ENCODE data around the gene GRAMD1B.

The GRAMD1B gene

DNA sequence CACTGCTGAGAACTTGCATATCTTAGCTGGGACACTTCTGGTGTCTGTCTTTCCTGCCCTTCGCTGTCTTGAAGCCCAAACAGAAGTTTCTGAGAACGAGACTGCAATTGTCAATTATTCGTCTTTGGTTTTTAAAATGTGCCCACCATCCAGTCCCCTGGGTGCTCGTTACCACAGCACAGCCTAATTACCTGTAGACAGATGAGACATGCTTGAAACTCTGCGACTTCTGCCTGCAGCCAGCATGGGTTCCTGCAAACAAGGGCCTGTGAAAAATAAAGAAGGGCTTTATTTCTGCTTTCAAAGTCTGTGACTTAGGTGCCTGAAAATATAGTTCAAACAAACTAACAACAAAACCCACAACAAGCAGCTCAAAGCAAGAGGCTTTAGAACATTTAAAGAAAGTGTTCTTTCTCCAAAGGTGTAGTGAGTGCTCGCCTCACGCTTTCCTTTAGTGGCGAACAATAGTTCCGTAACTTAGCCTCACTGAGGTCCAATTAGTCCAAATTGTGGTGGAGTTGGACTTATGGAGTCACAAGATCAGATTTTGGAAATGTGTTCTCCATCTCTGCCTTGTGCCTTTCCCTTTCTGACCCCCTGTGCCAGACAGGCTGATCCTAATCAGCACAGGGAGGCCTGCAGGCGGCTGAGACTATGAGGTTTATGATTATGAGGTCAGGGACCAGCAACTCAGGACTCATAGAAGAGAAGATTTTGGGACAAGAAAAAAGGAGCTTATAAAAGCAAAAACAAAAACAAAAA is 20.4 kb upstream of the GRAMD1B start:
- DNase-seq (ENCODE audit: low spot score), result no peak

DNA sequence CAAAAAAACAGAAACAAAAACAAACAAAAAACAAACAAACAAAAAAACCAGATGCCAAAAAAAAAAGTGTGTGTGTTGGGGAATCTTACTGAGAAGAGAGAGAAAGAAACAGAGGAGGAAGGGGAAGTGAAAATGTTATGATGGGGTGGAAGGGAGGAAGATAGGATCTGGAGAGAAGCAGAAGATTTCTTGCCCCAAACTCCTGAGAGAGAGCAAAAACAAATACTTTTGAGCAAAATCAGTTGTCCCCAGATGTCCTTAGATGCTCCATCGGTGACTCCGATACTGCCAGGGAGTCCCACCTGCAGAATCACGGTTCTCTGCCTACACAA is 19.9 kb upstream of the GRAMD1B start:
- DNase-seq (ENCODE audit: low spot score), result no peak

DNA sequence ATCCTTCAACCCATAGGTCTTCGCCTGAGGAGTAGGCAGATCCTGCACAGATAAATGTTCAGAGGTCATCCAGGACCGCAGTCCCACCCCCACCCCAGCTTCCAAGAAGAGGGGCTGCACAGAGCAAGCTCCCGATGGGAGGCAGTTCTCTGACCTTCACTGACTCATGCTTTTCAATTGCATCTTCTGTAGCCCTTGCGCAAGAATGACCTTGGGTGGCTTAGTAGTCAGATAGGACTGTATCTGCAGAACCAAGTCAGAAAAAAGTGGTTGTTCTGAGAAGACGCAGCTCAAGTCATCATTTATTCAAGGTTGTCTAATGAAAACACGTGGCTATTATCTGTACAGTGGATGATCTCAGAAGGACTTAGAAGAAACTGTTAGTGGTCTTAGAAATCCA is 16.4 kb upstream of the GRAMD1B start:
- no peak for DNase-seq (ENCODE audit: low spot score)

DNA sequence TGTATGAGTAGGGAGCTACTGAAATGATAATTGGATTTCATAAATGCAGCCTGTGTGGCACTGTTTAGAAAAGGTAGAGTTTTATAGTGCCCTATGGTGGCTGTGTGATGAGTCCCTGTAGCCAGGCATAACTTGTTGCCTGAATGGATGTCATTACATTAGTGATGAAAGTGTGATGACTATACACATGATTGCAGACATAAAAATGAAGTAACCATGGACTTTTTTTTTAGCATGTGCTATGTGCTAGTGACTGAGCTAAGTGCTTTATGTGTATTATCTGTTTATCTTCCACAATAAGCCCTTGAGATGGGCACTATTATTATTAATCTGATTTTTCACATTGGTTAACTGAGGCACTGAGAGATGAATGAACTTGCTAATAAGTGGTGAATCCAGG is 13.5 kb upstream of the GRAMD1B start:
- DNase-seq (ENCODE audit: low spot score), result no peak

DNA sequence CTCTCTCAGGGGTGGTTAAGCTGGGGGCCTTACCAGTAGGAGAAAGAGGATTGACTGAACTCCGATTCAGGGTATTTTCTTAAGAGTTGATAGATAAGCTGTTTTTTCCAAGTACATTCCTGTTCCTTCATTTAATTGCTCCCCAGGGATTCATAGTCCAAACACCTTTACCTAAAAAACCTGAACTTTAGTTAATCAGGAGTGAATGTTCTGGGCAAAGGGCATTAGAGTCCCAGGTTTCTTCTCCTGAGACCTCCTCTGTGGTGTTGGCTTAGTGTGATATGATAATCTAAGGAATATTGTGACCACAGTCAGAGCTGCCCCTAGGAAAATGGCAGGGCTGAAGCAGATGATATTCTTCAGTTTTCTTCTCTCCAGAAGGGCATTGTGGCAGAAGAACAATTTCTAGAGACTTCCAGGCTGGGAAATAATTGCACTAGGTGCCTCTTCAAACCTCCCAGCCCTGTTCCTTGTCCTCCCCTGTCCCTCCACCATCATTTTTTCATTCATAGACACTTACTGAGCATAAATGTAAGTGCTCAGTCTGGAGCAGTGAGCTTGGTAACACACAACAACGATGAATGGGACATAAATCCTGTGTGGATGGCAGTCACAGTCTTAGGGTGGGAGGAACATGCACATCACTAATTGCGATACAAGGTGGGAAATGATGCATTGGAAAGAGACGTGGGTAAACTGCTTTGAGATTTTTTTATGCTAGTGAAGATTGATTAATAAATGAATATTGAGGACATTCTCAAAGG is 11.5 kb upstream of the GRAMD1B start:
- no peak for DNase-seq (ENCODE audit: low spot score)

DNA sequence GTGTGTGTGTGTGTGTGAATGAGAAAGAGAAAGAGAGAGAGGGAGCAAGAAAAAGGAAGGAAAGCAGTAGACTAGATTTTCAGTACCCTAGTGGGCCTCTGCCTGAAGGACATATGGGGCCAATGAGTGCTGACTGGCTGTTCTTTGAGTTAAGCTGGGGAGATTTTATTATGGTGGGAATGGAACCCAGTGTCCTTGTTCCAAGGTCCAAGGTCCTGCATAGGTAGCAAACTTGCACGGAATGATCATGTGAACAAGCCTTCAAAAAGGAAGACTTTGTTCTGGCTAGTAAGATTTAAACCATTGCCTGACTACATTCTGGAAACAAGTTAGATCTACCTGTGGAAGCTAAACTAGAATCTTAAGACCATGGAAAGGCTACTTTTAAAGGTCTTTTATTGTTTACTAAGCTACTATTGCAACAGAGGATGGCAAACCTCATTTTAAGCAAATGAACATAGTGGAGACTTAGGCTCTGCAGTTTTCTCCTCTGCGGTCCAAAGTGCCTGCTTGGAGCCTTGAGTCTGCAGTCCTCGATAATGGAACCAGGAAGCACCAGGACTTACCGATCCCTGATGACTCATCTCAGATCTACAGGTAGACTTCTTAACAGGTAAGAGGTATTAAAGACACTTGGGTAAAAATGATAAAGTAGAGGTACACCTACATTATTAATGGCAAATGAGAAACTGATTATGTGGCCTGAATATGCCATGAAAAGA is 10.2 kb upstream of the GRAMD1B start:
- DNase-seq (ENCODE audit: low spot score), result no peak

DNA sequence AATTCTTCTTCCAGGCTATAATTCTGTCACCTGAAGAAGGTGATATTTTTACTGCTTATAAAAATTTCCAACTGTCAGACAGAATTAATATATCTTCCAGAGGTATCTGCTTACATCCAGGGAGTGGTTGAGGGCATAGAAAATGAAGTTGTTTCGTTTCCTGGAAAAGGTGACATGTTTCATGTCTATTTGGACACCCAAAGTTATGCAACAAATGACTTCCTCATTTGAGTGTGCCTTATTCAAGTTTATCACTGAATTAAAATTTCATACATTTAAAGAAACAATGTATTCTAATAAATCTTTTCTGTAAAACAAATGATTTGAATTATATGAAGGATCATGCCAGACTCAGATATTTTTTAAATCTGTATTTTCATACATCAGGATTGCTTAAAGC is 8.5 kb upstream of the GRAMD1B start:
- no peak for DNase-seq (ENCODE audit: low spot score)

DNA sequence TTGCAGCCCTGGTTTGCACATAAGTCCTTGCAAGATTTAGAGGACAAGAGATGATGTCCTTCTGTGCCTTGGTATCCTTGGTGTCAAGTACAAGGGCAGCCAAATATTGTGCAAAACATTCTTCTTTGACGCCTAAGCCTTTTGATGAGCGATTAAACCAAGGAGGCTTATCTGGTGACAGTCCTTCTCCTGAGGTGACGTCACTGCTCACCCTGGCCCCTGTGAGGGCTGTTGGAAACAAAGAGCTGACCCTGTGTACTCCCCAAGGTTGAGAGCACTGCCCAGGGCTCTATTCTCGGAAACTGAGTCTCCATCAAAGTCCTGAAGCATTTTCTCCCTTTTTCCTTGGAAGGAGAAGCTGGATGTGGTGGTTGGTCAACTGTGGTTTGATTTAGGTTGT is 4.7 kb upstream of the GRAMD1B start:
- DNase-seq (ENCODE audit: low spot score), result no peak

DNA sequence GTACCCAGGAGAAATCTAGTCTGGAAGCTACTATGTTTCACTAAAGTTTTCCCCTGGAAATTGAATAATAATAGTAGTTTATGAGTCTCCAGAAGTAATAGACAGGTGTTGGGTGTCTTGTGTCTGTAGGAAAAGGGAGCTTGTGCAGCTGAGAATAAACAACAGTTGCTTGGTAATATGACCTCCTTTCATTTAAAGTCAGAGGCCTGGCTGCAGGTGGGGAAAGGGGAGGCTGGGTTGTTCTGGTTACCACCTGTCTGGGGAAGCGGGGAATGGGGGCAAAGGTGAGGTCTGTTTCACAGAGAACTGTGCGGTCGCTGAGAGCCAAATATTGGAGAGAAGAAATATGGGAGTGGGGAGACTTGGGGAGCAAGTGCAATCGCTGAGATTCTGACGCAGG is 3.3 kb upstream of the GRAMD1B start:
- DNase-seq (ENCODE audit: low spot score), result no peak

DNA sequence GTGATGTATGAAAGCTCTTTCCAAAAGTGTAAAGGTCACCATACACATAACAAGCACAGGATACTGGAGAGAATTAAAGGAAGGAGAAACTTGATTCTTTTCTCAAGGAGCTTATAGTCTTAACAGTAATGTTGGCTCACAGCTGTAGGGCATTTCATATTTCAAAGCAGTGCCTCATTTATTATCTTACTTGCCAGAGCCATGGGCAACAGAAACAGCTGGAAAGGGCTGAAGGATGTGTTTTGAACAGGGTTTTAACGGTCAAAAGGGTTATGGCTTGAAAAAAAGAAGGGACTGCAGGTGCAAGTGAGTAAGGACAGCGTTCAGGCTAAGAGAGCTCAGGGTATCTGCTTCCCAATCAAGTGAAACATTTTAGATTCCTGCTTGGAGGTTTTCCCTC is 2.7 kb upstream of the GRAMD1B start:
- no peak for DNase-seq (ENCODE audit: low spot score)

DNA sequence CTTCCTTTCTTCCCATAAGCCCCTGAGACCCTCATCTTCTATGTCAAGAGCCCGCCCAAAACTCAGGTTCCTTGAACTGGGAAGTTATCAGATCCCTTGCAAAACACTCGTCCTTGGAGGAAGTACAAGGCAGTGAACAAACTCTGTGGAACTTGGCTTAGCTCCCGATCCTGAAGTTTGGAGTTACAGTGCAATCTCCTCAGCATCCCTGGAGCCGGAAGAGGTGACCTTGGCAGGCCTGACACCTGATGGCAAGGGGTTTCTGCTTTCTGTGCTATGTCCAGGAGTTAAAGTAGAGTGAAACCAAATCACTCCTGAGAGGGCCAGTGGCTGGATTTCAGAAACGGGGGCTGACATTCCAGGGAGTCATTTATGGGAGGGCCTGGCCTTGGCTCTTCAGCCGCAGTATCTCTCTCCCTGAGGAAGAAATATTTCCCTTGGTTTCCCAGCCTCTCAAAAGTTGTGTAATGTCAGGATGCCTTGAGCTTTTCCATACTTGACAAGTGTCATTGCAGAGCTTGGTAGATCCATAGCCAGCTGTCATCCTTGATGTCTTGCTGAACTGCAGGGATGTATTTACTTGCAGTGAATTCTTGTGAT is 1.9 kb upstream of the GRAMD1B start:
- DNase-seq (ENCODE audit: low spot score), result no peak

DNA sequence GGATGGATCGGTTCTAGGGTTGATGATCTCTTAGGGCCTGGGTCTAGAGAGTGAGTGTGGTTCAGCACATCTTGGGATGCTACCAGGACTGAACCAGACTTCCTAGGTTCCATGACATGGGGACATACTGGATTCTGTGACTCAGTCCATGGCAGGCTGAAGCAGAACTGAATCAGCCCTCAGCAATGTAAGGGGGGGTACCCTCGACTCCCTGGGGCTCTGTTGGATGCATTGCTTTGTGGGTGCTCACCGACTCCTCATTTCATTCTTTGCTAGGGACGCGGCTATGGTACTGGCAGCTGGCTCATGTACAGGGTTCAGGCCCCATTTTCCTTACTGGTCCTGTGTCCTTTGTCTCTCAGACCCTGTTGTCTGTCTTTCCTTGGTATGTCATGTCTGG is 733 bp upstream of the GRAMD1B start:
- no peak for DNase-seq (ENCODE audit: low spot score)

DNA sequence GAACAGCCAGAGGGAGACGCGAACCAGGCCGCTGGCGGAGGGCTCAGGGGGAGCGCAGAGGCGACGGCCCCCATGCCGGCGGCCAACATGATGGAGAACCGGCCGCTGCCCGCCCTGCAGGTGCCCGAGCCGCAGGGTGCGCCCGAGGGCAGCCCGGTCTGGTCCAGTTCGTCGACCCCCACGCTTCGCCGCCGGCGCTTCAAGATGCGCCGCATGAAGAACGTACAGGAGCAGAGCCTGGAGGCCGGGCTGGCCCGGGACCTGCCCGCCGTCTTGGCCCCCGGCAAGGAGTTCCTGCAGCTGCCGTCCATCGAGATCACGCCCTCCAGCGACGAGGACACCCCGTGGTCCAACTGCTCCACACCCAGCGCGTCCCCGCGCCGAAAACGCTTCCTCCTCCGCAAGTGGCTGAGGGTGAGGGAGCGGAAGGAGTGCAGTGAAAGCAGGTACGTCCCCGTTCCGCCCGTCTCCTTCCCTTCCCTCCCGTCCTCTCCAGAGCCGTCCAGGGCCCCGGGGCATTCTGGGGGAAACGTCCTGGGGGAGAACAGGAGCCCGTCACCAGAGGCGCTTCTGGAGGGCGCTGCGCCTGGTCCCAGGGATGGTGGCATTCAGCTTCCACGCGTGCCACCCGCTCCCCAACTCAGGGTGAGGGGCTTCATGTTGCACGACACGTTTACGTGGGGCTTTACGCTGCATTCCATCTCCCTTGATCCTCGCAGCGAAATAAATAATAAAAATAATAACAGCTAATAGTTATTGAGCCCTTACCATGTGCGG is 840 bp downstream of the GRAMD1B start:
- DNase-seq (ENCODE audit: low spot score), result no peak

DNA sequence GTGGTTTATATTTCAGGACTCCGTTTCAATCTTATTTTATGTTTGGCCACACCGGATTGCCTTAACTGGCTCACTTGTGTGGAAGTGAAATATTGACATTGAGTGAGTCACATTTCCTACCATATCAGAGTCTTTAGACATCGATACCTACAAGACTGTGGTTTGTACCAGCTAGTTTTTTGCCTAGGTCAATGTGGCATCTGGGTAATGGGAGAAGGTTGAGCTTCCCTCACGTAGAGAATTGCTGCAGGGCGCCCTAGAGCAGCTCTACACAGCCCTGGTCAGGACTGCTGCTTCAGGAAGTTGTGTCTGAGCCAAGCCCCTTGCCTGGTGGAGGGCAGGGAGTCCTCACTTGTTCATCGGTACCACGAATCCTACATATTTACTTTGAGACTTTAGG is 1.6 kb downstream of the GRAMD1B start:
- DNase-seq (ENCODE audit: low spot score), result no peak

DNA sequence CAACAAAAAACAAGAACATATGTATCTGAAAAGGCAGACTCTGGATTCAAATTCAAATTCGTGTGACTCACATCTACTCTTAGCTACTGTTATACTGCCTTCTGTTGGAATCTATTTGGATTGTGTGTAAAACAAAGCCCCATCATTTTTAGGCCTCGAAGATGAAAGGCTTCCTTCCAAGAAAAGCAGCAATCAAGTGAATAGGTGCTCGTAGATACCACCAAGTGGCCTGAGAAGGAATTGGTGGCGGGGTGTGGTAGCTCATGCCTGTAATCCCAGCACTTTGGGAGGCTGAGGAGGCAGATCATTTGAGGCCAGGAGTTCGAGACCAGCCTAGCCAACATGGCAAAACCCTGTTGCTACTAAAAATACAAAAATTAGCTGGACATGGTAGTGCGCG is 4.2 kb downstream of the GRAMD1B start:
- peak; percentile 76 for DNase-seq (ENCODE audit: low spot score)

DNA sequence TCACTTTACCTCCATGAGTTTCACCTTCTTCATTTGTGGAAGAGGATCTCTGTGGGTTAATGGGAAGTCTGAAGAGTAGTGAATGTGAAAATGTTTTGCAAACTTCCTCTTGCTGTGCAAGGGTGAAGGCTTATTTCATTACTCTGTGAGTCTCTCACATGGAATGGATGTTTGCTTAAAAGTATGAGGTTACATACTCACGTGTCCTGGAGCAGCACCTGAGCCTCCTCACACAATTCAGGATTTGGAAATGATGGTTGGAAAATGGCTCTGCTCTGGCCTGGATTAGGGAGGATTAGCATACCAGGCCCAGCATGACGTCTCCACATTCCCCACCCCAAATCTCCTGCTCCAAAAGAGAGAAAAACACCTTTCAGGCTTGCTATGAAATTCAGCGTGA is 4.8 kb downstream of the GRAMD1B start:
- DNase-seq (ENCODE audit: low spot score), result peak; percentile 80

DNA sequence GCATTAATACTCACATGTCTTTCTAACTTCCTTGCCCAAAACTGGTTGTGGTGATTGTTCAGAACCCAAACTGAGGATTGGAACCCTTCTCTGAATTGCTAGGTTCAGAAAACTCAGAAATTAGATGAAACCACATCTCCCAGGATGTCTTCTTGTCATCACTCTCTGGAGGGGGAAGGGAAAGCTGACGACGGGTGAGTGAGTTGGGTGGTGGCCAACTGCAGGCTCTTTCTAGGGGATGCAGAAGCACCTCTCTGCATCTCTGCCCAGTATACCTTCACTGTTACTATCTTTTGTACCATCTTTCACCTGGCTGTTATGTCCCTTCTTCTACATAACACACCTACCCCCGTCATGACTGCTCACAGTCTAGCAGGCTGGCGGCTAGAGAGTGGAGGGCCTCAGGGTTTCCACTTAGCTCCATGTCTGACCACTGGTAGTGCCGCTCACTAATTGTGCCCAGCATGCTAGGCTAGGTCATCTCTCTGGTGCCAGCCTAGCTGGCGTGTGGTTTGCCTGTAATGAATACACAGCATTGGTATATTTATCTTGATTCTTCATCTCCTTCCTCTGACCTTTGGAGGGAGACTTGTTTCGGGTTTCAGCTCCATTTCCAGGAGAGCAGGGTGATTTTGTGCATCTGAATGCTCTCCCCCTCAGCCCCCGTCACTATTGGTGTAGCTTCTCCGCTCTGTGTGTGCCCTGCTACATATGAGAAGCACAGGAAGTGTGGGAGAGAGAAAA is 7.3 kb downstream of the GRAMD1B start:
- no peak for DNase-seq (ENCODE audit: low spot score)

DNA sequence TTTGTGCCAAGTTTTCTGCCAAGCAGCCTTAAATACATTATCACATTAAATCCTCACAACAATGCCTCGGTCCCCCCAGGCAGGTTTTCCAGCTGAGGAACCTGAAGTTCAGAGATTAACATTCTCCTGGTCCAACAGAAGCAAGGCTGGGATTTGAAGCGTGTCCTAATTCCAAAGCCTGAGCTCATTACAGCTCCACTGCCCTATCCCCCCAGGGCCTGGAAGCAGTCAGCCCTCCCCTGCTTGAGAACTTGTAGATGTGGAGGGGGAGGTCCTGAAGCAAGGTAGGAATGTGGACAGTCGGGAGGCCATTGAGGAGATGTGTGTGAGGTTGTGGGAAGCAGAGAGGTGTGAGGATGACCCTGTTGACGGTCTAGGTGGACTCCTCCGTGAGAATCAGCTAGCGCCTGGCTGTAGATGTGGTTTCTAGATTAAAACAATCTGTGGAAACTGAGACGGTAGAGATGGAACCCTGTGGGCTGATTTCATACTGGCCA is 8.1 kb downstream of the GRAMD1B start:
- peak; percentile 46 for DNase-seq (ENCODE audit: low spot score)

DNA sequence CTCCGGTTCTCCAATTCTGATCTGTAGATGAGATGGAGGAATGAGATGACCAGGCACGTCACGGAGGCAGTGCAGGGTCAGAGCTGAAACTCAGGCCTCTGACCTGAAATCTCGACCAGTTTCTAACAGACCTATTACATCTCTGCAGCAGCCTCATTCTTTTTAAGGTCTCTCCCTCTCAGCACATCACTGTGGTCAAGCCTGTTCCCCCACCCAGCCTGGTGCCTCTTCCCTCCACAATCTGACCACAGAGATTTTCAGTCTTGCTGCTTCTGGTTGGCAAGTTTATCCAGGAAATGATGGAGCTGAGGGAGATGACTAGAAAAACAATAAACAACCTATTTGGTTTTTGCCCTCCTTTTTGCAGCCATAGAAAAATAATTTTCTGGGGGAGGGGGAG is 9.5 kb downstream of the GRAMD1B start:
- DNase-seq (ENCODE audit: low spot score), result no peak

DNA sequence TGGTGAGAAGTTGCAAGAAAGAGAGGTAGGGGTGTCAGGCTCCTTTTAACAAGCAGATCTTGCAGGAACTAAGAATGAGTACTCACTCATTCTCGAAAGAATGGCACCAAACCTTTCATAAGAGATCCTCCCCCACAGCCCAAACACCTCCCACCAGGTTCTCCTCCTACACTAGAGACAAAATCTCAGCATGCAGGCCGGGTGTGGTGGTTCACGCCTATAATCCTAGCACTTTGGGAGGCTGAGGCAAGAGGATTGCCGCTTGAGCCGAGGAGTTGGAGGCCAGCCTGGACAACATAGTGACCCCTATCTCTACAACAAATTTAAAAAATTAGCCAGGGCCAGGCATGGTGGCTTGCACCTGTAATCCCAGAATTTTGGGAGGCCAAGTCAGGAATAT is 11.1 kb downstream of the GRAMD1B start:
- no peak for DNase-seq (ENCODE audit: low spot score)

Data from cerebellar cortex (tissue), 1 donor.